GM12878 (cell line): Measurements from ENCODE around the gene TNFRSF1A. TPM values are rescaled to one million over a fixed set of nuclear protein-coding genes. Genes with fewer than 3 reads are reported as not detected.

Experiments used
- ATAC-seq: fragments of 200-7000 bp; cut with Tn5 transposase; 3 replicates; pipeline ENCODE4 v1.9.1; 2020; ENCODE audit warnings: mild to moderate bottlenecking, moderate library complexity
- BruUV-seq: library from RNA; stranded (reverse); fragments of 400-500 nt; replicated peaks from 2 replicates; lab custom pipeline; 2021; lab: Mats Ljungman, UMichigan
- CTCF ChIA-PET: fragments of 300-600 bp; sonication (Branson Sonifier 250); formaldehyde crosslinking; extraction: SDS; loops from one replicate; lab custom pipeline; 2021; ENCODE audit warnings: inconsistent platforms; lab: Yijun Ruan, JAX
- POLR2A ChIA-PET: fragments of 350-600 bp; formaldehyde crosslinking; extraction: SDS; loops from one replicate; lab custom pipeline; 2021; ENCODE audit warnings: inconsistent platforms; lab: Charles Lee
- RAD21 ChIA-PET: fragments of 300-600 bp; sonication (Branson Sonifier 250); formaldehyde crosslinking; loops from one replicate; lab custom pipeline; 2023; ENCODE audit warnings: antibody characterized with exemption; ENCODE audit not compliant: unreplicated experiment; lab: Charles Lee
- SMC1A ChIA-PET: fragments of 300-600 bp; sonication (Branson Sonifier 250); formaldehyde crosslinking; loops from one replicate; lab custom pipeline; 2023; ENCODE audit not compliant: unreplicated experiment, uncharacterized antibody; lab: Charles Lee
- DNase-seq: peaks from one replicate; pipeline ENCODE4 v3.0.0-alpha.2; 2011; ENCODE audit warnings: low read depth, low spot score
- FAIRE-seq: peaks from 3 replicates; lab custom pipeline; 2011; peaks lifted over from hg19 to GRCh38; lab: Jason Lieb, UNC
- H2AFZ ChIP-seq: 2 replicates; pipeline ENCODE4 v1.6.0; 2011; ENCODE audit warnings: low read depth, low read length, control low read depth; ENCODE audit not compliant: control insufficient read depth
- H3K27ac ChIP-seq: 2 replicates; pipeline ENCODE4 v1.5.1; 2011; ENCODE audit warnings: control low read depth; ENCODE audit not compliant: control insufficient read depth, insufficient read depth
- H3K27me3 ChIP-seq, 2 experiments: replicated peaks in 1 of 2; 2 replicates each; pipeline versions ENCODE4 v1.6.0 to v1.6.1; 2011; ENCODE audit warnings: low read length in 1 of 2; ENCODE audit not compliant: control insufficient read depth in 2 of 2, insufficient read depth in 2 of 2
- H3K36me3 ChIP-seq, 2 experiments: 2 replicates each; pipeline ENCODE4 v1.5.1; 2011; ENCODE audit warnings: low read length in 1 of 2; ENCODE audit not compliant: control insufficient read depth in 2 of 2, insufficient read depth in 2 of 2
- H3K4me1 ChIP-seq: 2 replicates; pipeline ENCODE4 v1.6.1; 2011; ENCODE audit warnings: mild to moderate bottlenecking, low read length, moderate library complexity, mixed read lengths; ENCODE audit not compliant: control insufficient read depth, insufficient read depth
- H3K4me2 ChIP-seq: 2 replicates; pipeline ENCODE4 v1.6.0; 2011; ENCODE audit warnings: control low read depth; ENCODE audit not compliant: control insufficient read depth, insufficient read depth
- H3K4me3 ChIP-seq: fragments of 200-600 bp; sonication (generic); 2 replicates; pipeline ENCODE4 v1.5.1; 2016
- H3K79me2 ChIP-seq: 2 replicates; pipeline ENCODE4 v1.6.0; 2011; ENCODE audit warnings: low read length; ENCODE audit not compliant: control insufficient read depth, insufficient read depth
- H3K9ac ChIP-seq: 2 replicates; pipeline ENCODE4 v1.8.0; 2011; ENCODE audit warnings: low read length, control low read depth, mixed read lengths; ENCODE audit not compliant: control insufficient read depth, insufficient read depth
- H3K9me3 ChIP-seq: replicated peaks from 3 replicates; pipeline ENCODE4 v1.5.1; 2011; ENCODE audit warnings: mild to moderate bottlenecking, low read length; ENCODE audit not compliant: control insufficient read depth, insufficient read depth
- H4K20me1 ChIP-seq: 2 replicates; pipeline ENCODE4 v1.6.0; 2011; ENCODE audit not compliant: control insufficient read depth, insufficient read depth
- EGR1 ChIP-seq, 2 experiments: IDR thresholded peaks; 1 replicate in 1 of 2; 2 replicates in 1 of 2; pipeline ENCODE4 v1.6.1; 2011 to 2012; ENCODE audit warnings: low read depth in 2 of 2, low read length in 2 of 2, borderline replicate concordance in 1 of 2, mild to moderate bottlenecking in 1 of 2, moderate library complexity in 1 of 2
- FOS ChIP-seq: IDR thresholded peaks from 3 replicates; pipeline ENCODE4 v1.6.1; 2011; ENCODE audit warnings: borderline replicate concordance; ENCODE audit not compliant: insufficient read length; ENCODE audit errors: extremely low read depth
- JUNB ChIP-seq: IDR thresholded peaks from 2 replicates; pipeline ENCODE4 v1.6.1; 2016; ENCODE audit warnings: antibody characterized with exemption, mild to moderate bottlenecking
- POLR2AphosphoS2 ChIP-seq: IDR thresholded peaks from 2 replicates; pipeline ENCODE4 v1.6.1; 2011; ENCODE audit warnings: low read depth, mild to moderate bottlenecking, low read length, improper control_type of control experiment, moderate library complexity
- TCF3 ChIP-seq: IDR thresholded peaks from 2 replicates; pipeline ENCODE4 v1.6.1; 2012; ENCODE audit warnings: low read depth, mild to moderate bottlenecking, low read length, borderline replicate concordance; ENCODE audit not compliant: insufficient read depth
- ZSCAN29 ChIP-seq: fragments of 450-650 bp; IDR thresholded peaks from 2 replicates; pipeline ENCODE4 v1.6.1; 2017; ENCODE audit warnings: mild to moderate bottlenecking, moderate library complexity
- WGBS: methylation state at CpG from one replicate; pipeline ENCODE4 v1.1.6; 2016; ENCODE audit warnings: low lambda C conversion rate; ENCODE audit not compliant: insufficient replicate concordance, insufficient coverage; ENCODE audit errors: missing lambda C conversion rate; 5-methylcytosine and 5-hydroxymethylcytosine counted together
- in situ Hi-C: fragments of 300-500 bp; cut with MboI; formaldehyde crosslinking; loops from 9 replicates; pipeline ENCODE4 v1.14.3; 2018; ENCODE audit warnings: mixed read lengths
- intact Hi-C: fragments of 100-400 bp; cut with micrococcal nuclease; formaldehyde crosslinking; loops from one replicate; pipeline ENCODE4 v1.14.2; 2022; ENCODE audit not compliant: unreplicated experiment
- polyA plus RNA-seq, 11 experiments: library from polyadenylated mRNA; depleted of rRNA in 4 of 11; unstranded in 6 of 11; stranded (reverse) in 5 of 11; fragments of >200 nt; fragmentation: Nextera tagmentation in 4 of 11; fragmentation: Illumina TruSeq in 1 of 11; extraction: Ambion mirVana in 4 of 11; extraction: Trizol in 1 of 11; gene quantifications; 1 replicate in 1 of 11; 2 replicates in 10 of 11; pipeline versions ENCODE4 v1.2.1 to v1.2.3, GENCODE V29; 2011 to 2016; ENCODE audit warnings: inconsistent platforms in 2 of 11, missing spikeins in 2 of 11, low read depth in 1 of 11
- total RNA-seq, 4 experiments: library from RNA; depleted of rRNA in 3 of 4; stranded (reverse); fragments of >200 nt in 3 of 4; fragmentation: Illumina TruSeq in 1 of 4; extraction: Trizol in 1 of 4; gene quantifications; 2 replicates each; pipeline versions ENCODE4 v1.2.1 to v1.2.3, GENCODE V29; 2013 to 2021
- TF ChIP-seq, protein P1 (sequence below): IDR thresholded peaks from 2 replicates; pipeline ENCODE4 v1.6.1; 2012; ENCODE audit warnings: mild to moderate bottlenecking, low read depth, low read length
- TF ChIP-seq, protein P2 (sequence below): fragments of 450-650 bp; IDR thresholded peaks from 2 replicates; pipeline ENCODE4 v1.6.1; 2017; ENCODE audit warnings: mild to moderate bottlenecking
- TF ChIP-seq, protein P3 (sequence below): fragments of 450-650 bp; IDR thresholded peaks from 2 replicates; pipeline ENCODE4 v1.6.1; 2017; ENCODE audit warnings: antibody characterized with exemption, mild to moderate bottlenecking, moderate library complexity
- TF ChIP-seq, protein P4 (sequence below), 3 experiments: IDR thresholded peaks in 2 of 3; conservative IDR thresholded peaks in 1 of 3; 2 replicates each; pipeline ENCODE4 v1.5.1; 2011; ENCODE audit warnings: low read depth in 3 of 3, low read length in 3 of 3, mild to moderate bottlenecking in 3 of 3, control low read depth in 2 of 3, moderate library complexity in 2 of 3, inconsistent platforms in 1 of 3, mixed read lengths in 1 of 3; ENCODE audit not compliant: control insufficient read depth in 2 of 3, insufficient read depth in 1 of 3; ENCODE audit errors: extremely low read depth in 1 of 3

The TNFRSF1A gene
- total and polyA plus RNA-seq, 10 of the 15 experiments (the other 5 are each of a cell fraction or from before 2014, with no cell fraction given): 0.24 to 16.5 (median 13.0) TPM

DNA sequence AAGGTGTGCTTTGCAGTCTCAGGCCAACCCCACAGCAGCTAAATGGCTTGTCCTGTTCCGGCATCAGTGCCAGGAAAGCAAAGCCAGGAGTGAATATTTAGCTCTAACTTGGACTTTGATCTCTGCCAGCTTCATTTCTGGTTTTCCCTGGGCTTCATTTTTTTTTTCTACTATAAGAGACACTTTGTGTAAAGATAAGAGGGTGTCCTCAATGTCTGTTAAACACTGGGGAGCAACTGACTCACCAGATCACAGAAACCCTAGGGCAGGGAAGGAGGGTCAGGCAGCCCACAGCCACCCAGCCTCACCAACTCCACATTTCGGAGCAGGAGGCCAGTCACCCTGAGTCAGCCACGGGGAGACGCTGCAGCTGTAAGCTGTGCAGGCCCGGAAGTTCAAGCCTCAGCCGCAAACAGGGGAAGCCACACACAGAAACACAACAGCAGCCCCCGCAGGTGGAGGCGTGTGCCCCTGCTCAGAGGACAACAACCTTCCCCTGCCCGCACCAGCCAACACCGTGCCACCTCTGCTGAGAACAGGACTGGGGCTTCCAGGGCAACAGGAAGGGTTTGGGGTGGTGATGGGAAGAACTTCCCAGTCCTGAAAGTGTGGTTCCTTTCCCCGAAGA, 6.3 kb downstream of the TNFRSF1A start:
- in situ Hi-C loops (loop anchor here (5.0 kb wide), 1 partner anchor 132 kb away; no protein-coding TSS in a partner anchor), intact Hi-C loops (loop anchor here (2.0 to 5.0 kb wide), 3 partner anchors 87 to 197 kb away; partner anchors contain the start of gene GAPDH)
- no peaks in the 10 kb centered on the region for H3K27me3 ChIP-seq
- H2AFZ ChIP-seq: peak overlapping the region; percentile 72
- H3K9me3 ChIP-seq: no peaks in the 10 kb centered on the region
- peak overlapping the region; percentile 99 for H3K4me2 ChIP-seq
- ATAC-seq: peak; percentile 85
- FAIRE-seq: no peak
- ChIA-PET POLR2A (interaction anchor here (0.5 to 3.4 kb wide), 15 partner anchors 9 to 223 kb away, joined by 3 to 22 read pairs (median 9); partner anchors contain the start of genes CD27, TAPBPL and VAMP1), SMC1A (interaction anchor here (0.5 to 4.6 kb wide), 20 partner anchors 10 to 155 kb away, joined by 3 to 39 read pairs (median 5); partner anchors contain the start of gene CD27), CTCF (interaction anchor here (0.6 to 7.9 kb wide), 33 partner anchors 9 to 202 kb away, joined by 3 to 53 read pairs (median 4); partner anchors contain the start of genes CD27, GAPDH and TAPBPL), RAD21 (interaction anchor here (0.6 to 3.8 kb wide), 28 partner anchors 9 to 424 kb away, joined by 3 to 44 read pairs (median 4); partner anchors contain the start of genes LPAR5 and VAMP1)
- peaks cover 46% of the 10 kb centered on the region for H3K79me2 ChIP-seq
- peaks cover 6 to 11% of the 10 kb centered on the region in 2 experiments; a peak in 3 of 4 replicates for H3K36me3 ChIP-seq
- H3K9ac ChIP-seq: peak overlapping the region; percentile 68
- WGBS: 0% methylated on average over 11 of the region's 11 CpGs
- DNase-seq: peak; percentile 60
- H3K27ac ChIP-seq: peak overlapping the region; percentile 93
- peaks cover 45% of the 10 kb centered on the region for H3K4me1 ChIP-seq
- H3K4me3 ChIP-seq: peak overlapping the region; percentile 53
- no peaks in the 10 kb centered on the region for H4K20me1 ChIP-seq
- no TSS peak for BruUV-seq
- TF ChIP-seq, protein P1, sequence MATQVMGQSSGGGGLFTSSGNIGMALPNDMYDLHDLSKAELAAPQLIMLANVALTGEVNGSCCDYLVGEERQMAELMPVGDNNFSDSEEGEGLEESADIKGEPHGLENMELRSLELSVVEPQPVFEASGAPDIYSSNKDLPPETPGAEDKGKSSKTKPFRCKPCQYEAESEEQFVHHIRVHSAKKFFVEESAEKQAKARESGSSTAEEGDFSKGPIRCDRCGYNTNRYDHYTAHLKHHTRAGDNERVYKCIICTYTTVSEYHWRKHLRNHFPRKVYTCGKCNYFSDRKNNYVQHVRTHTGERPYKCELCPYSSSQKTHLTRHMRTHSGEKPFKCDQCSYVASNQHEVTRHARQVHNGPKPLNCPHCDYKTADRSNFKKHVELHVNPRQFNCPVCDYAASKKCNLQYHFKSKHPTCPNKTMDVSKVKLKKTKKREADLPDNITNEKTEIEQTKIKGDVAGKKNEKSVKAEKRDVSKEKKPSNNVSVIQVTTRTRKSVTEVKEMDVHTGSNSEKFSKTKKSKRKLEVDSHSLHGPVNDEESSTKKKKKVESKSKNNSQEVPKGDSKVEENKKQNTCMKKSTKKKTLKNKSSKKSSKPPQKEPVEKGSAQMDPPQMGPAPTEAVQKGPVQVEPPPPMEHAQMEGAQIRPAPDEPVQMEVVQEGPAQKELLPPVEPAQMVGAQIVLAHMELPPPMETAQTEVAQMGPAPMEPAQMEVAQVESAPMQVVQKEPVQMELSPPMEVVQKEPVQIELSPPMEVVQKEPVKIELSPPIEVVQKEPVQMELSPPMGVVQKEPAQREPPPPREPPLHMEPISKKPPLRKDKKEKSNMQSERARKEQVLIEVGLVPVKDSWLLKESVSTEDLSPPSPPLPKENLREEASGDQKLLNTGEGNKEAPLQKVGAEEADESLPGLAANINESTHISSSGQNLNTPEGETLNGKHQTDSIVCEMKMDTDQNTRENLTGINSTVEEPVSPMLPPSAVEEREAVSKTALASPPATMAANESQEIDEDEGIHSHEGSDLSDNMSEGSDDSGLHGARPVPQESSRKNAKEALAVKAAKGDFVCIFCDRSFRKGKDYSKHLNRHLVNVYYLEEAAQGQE: no peak
- TF ChIP-seq, protein P2, sequence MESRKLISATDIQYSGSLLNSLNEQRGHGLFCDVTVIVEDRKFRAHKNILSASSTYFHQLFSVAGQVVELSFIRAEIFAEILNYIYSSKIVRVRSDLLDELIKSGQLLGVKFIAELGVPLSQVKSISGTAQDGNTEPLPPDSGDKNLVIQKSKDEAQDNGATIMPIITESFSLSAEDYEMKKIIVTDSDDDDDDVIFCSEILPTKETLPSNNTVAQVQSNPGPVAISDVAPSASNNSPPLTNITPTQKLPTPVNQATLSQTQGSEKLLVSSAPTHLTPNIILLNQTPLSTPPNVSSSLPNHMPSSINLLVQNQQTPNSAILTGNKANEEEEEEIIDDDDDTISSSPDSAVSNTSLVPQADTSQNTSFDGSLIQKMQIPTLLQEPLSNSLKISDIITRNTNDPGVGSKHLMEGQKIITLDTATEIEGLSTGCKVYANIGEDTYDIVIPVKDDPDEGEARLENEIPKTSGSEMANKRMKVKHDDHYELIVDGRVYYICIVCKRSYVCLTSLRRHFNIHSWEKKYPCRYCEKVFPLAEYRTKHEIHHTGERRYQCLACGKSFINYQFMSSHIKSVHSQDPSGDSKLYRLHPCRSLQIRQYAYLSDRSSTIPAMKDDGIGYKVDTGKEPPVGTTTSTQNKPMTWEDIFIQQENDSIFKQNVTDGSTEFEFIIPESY: no peak
- no peak for TF ChIP-seq FOS
- TF ChIP-seq POLR2AphosphoS2: 0 out of 2 replicates have a peak, but pooled peaks have one; percentile 22
- TF ChIP-seq, protein P3, sequence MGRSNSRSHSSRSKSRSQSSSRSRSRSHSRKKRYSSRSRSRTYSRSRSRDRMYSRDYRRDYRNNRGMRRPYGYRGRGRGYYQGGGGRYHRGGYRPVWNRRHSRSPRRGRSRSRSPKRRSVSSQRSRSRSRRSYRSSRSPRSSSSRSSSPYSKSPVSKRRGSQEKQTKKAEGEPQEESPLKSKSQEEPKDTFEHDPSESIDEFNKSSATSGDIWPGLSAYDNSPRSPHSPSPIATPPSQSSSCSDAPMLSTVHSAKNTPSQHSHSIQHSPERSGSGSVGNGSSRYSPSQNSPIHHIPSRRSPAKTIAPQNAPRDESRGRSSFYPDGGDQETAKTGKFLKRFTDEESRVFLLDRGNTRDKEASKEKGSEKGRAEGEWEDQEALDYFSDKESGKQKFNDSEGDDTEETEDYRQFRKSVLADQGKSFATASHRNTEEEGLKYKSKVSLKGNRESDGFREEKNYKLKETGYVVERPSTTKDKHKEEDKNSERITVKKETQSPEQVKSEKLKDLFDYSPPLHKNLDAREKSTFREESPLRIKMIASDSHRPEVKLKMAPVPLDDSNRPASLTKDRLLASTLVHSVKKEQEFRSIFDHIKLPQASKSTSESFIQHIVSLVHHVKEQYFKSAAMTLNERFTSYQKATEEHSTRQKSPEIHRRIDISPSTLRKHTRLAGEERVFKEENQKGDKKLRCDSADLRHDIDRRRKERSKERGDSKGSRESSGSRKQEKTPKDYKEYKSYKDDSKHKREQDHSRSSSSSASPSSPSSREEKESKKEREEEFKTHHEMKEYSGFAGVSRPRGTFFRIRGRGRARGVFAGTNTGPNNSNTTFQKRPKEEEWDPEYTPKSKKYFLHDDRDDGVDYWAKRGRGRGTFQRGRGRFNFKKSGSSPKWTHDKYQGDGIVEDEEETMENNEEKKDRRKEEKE: no peak
- peak; percentile 48 to 92 for TF ChIP-seq EGR1 (IDR thresholded peaks at IDR 0.05; ENCODE audit: borderline replicate concordance in 1 of 2, low read depth in 2 of 2, low read length in 2 of 2)
- TF ChIP-seq, protein P4, sequence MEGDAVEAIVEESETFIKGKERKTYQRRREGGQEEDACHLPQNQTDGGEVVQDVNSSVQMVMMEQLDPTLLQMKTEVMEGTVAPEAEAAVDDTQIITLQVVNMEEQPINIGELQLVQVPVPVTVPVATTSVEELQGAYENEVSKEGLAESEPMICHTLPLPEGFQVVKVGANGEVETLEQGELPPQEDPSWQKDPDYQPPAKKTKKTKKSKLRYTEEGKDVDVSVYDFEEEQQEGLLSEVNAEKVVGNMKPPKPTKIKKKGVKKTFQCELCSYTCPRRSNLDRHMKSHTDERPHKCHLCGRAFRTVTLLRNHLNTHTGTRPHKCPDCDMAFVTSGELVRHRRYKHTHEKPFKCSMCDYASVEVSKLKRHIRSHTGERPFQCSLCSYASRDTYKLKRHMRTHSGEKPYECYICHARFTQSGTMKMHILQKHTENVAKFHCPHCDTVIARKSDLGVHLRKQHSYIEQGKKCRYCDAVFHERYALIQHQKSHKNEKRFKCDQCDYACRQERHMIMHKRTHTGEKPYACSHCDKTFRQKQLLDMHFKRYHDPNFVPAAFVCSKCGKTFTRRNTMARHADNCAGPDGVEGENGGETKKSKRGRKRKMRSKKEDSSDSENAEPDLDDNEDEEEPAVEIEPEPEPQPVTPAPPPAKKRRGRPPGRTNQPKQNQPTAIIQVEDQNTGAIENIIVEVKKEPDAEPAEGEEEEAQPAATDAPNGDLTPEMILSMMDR (IDR thresholded peaks at IDR 0.05 in 2 of 3, conservative IDR thresholded peaks at IDR 0.05 in 1 of 3; ENCODE audit: control insufficient read depth in 2 of 3, extremely low read depth in 1 of 3, insufficient read depth in 1 of 3, low read depth in 3 of 3, low read length in 3 of 3): peak; percentile 71 to 92 (median 76)
- TF ChIP-seq TCF3: peak; percentile 72; the same call in 1 of the 2 replicates
- no peak for TF ChIP-seq ZSCAN29
- TF ChIP-seq JUNB: no peak
